WTC11 (cell line): Measurements from ENCODE around the gene CHST5.

Experiments used
- JUN ChIP-seq: sonication (generic); formaldehyde crosslinking; IDR thresholded peaks from 2 replicates; pipeline ENCODE4 v1.8.0; 2023; ENCODE audit warnings: mild to moderate bottlenecking, missing genetic modification reagents
- RELA ChIP-seq: sonication (generic); formaldehyde crosslinking; IDR thresholded peaks from 2 replicates; pipeline ENCODE4 v1.8.1; 2022; ENCODE audit warnings: missing genetic modification reagents, mild to moderate bottlenecking, borderline replicate concordance
- TF ChIP-seq, protein P1 (sequence below): sonication (generic); formaldehyde crosslinking; IDR thresholded peaks from 2 replicates; pipeline ENCODE4 v1.8.0; 2022; ENCODE audit warnings: mild to moderate bottlenecking, missing genetic modification reagents
- TF ChIP-seq, protein P2 (sequence below): fragments of 200-600 bp; IDR thresholded peaks from 2 replicates; pipeline ENCODE4 v1.8.0; 2022; ENCODE audit warnings: antibody characterized with exemption

DNA sequence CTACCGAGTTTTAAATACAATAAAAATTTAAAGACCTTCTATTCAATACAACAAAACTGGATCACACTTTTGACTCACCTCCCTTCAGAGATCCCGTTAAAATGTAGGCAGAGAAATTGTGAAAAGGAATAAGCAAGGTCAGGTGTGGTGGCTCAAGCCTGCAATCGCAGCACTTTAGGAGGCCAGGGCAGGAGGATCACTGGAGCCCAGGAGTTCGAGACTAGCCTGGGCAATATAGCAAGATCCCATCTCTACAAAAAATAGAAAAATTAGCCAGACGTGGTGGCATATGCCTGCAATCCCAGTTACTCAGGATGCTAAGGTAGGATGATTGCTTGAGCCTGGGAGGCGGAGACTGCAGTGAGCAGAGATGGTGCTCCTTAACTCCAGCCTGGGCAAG lies 16.7 kb downstream of the CHST5 start:
- TF ChIP-seq, protein P1, sequence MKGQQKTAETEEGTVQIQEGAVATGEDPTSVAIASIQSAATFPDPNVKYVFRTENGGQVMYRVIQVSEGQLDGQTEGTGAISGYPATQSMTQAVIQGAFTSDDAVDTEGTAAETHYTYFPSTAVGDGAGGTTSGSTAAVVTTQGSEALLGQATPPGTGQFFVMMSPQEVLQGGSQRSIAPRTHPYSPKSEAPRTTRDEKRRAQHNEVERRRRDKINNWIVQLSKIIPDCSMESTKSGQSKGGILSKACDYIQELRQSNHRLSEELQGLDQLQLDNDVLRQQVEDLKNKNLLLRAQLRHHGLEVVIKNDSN (CRISPR knock-in tag): no peak
- TF ChIP-seq JUN (CRISPR knock-in tag): no peak
- no peak for TF ChIP-seq RELA (CRISPR knock-in tag)
- TF ChIP-seq, protein P2, sequence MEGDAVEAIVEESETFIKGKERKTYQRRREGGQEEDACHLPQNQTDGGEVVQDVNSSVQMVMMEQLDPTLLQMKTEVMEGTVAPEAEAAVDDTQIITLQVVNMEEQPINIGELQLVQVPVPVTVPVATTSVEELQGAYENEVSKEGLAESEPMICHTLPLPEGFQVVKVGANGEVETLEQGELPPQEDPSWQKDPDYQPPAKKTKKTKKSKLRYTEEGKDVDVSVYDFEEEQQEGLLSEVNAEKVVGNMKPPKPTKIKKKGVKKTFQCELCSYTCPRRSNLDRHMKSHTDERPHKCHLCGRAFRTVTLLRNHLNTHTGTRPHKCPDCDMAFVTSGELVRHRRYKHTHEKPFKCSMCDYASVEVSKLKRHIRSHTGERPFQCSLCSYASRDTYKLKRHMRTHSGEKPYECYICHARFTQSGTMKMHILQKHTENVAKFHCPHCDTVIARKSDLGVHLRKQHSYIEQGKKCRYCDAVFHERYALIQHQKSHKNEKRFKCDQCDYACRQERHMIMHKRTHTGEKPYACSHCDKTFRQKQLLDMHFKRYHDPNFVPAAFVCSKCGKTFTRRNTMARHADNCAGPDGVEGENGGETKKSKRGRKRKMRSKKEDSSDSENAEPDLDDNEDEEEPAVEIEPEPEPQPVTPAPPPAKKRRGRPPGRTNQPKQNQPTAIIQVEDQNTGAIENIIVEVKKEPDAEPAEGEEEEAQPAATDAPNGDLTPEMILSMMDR: no peak
